OCI-LY3 (cell line): ENCODE data around the gene ZNF662.

Source experiments
- H2AFZ ChIP-seq: fragments of 200-600, 300-600 bp; shearing (Covaris generic); 2 replicates; pipeline ENCODE4 v1.6.0; 2014; ENCODE audit warnings: antibody characterized with exemption, low read depth, low read length
- H3K27ac ChIP-seq: fragments of 200-600, 300-600 bp; sonication (generic); 2 replicates; pipeline ENCODE4 v1.5.1; 2014; ENCODE audit warnings: mild to moderate bottlenecking, low read length, moderate library complexity, mixed read lengths
- H3K27me3 ChIP-seq: fragments of 200-600, 300-600 bp; sonication (generic); 2 replicates; pipeline ENCODE4 v1.6.1; 2014; ENCODE audit warnings: low read depth, low read length, mixed read lengths
- H3K36me3 ChIP-seq: fragments of 200-600, 300-600 bp; sonication (generic); replicated peaks from 2 replicates; pipeline ENCODE3; 2014; ENCODE audit warnings: low read depth, low read length, mixed read lengths
- H3K4me1 ChIP-seq: fragments of 300-600, 200-600 bp; sonication (generic); 2 replicates; pipeline ENCODE4 v1.6.1; 2014; ENCODE audit warnings: low read length, mixed read lengths
- H3K4me2 ChIP-seq: fragments of 200-600, 300-600 bp; sonication (generic); 2 replicates; pipeline ENCODE4 v1.6.1; 2014; ENCODE audit warnings: low read length, mixed read lengths
- H3K4me3 ChIP-seq: fragments of 300-600, 200-600 bp; sonication (generic); 2 replicates; pipeline ENCODE4 v1.5.1; 2014; ENCODE audit warnings: antibody characterized with exemption, mild to moderate bottlenecking, low read length, moderate library complexity
- H3K79me2 ChIP-seq: fragments of 300-600, 200-600 bp; shearing (Covaris generic); 2 replicates; pipeline ENCODE4 v1.6.1; 2014; ENCODE audit warnings: mild to moderate bottlenecking, low read length, mixed read lengths
- H3K9ac ChIP-seq: fragments of 300-600, 200-600 bp; shearing (Covaris generic); 2 replicates; pipeline ENCODE4 v1.6.0; 2014; ENCODE audit warnings: mild to moderate bottlenecking, low read length, moderate library complexity
- H3K9me3 ChIP-seq: fragments of 200-600, 300-600 bp; shearing (Covaris generic); 2 replicates; pipeline ENCODE4 v1.6.1; 2014; ENCODE audit warnings: low read length, mixed read lengths; ENCODE audit not compliant: insufficient read depth
- H4K20me1 ChIP-seq: fragments of 200-600, 300-600 bp; sonication (generic); 2 replicates; pipeline ENCODE4 v1.6.1; 2016; ENCODE audit warnings: low read length, mixed read lengths; ENCODE audit not compliant: insufficient read depth
- CTCF ChIP-seq: fragments of 200-600, 300-600 bp; sonication (generic); IDR thresholded peaks from 2 replicates; pipeline ENCODE4 v1.5.1; 2014; ENCODE audit warnings: antibody characterized with exemption, low read length, low read depth
- EZH2phosphoT487 ChIP-seq: fragments of 200-600 bp; shearing (Covaris generic); IDR thresholded peaks from 2 replicates; pipeline ENCODE4 v1.6.1; 2018; ENCODE audit warnings: antibody characterized with exemption, mixed run types, low read depth

The ZNF662 gene

GRCh38 chr3:42934111-42934510 lies 28.2 kb downstream of the ZNF662 start:
- H3K4me3 ChIP-seq: no peak overlapping the region
- H3K4me2 ChIP-seq: no peak overlapping the region
- peaks cover 7% of the 10 kb centered on the region; the same call in 1 of the 2 replicates for H3K27me3 ChIP-seq
- H3K9ac ChIP-seq: no peak overlapping the region
- no peaks in the 10 kb centered on the region for H3K36me3 ChIP-seq
- H3K79me2 ChIP-seq: no peaks in the 10 kb centered on the region
- no peak overlapping the region for H2AFZ ChIP-seq
- TF ChIP-seq CTCF (no peak), EZH2phosphoT487 (no peak)
- H3K4me1 ChIP-seq: no peaks in the 10 kb centered on the region
- H4K20me1 ChIP-seq: no peaks in the 10 kb centered on the region
- H3K27ac ChIP-seq: no peak overlapping the region
- H3K9me3 ChIP-seq: no peaks in the 10 kb centered on the region

GRCh38 chr3:42934910-42935309 lies 29.0 kb downstream of the ZNF662 start:
- H3K79me2 ChIP-seq: no peaks in the 10 kb centered on the region
- no peaks in the 10 kb centered on the region for H4K20me1 ChIP-seq
- no peak overlapping the region for H3K4me3 ChIP-seq
- no peak overlapping the region for H2AFZ ChIP-seq
- H3K27ac ChIP-seq: no peak overlapping the region
- H3K9ac ChIP-seq: no peak overlapping the region
- H3K9me3 ChIP-seq: no peaks in the 10 kb centered on the region
- no peaks in the 10 kb centered on the region for H3K36me3 ChIP-seq
- H3K4me1 ChIP-seq: no peaks in the 10 kb centered on the region
- H3K4me2 ChIP-seq: no peak overlapping the region
- TF ChIP-seq EZH2phosphoT487: no peak
- TF ChIP-seq CTCF: no peak
- H3K27me3 ChIP-seq: peaks cover 10% of the 10 kb centered on the region; the same call in 1 of the 2 replicates

- no peak overlapping the region for H3K4me2 ChIP-seq
- no peak overlapping the region for H3K27ac ChIP-seq
- H3K4me3 ChIP-seq: no peak overlapping the region
- H3K9me3 ChIP-seq: no peaks in the 10 kb centered on the region
- no peak overlapping the region for H2AFZ ChIP-seq
- no peaks in the 10 kb centered on the region for H3K79me2 ChIP-seq
- no peaks in the 10 kb centered on the region for H4K20me1 ChIP-seq
- no peak overlapping the region for H3K9ac ChIP-seq
- H3K4me1 ChIP-seq: no peaks in the 10 kb centered on the region
- TF ChIP-seq EZH2phosphoT487 (no peak), CTCF (no peak)
- H3K36me3 ChIP-seq: no peaks in the 10 kb centered on the region
- peaks cover 10% of the 10 kb centered on the region; the same call in 1 of the 2 replicates for H3K27me3 ChIP-seq
Measured at GRCh38 chr3:42935472-42935871, 29.5 kb downstream of the ZNF662 start.

GRCh38 chr3:42936157-42936981 lies 30.4 kb downstream of the ZNF662 start:
- no peak overlapping the region for H3K9ac ChIP-seq
- H4K20me1 ChIP-seq: no peaks in the 10 kb centered on the region
- no peak overlapping the region for H3K4me2 ChIP-seq
- H3K36me3 ChIP-seq: no peaks in the 10 kb centered on the region
- H3K9me3 ChIP-seq: no peaks in the 10 kb centered on the region
- no peaks in the 10 kb centered on the region for H3K79me2 ChIP-seq
- H3K4me1 ChIP-seq: no peaks in the 10 kb centered on the region
- H2AFZ ChIP-seq: no peak overlapping the region
- H3K27ac ChIP-seq: no peak overlapping the region
- peaks cover 10% of the 10 kb centered on the region; the same call in 1 of the 2 replicates for H3K27me3 ChIP-seq
- no peak overlapping the region for H3K4me3 ChIP-seq
- TF ChIP-seq CTCF (no peak), EZH2phosphoT487 (no peak)
